Activated CD4-positive, alpha-beta T cell treated with anti-CD3 and anti-CD28 coated beads for 24 hours (primary cell): ENCODE results near the gene CCDC106.
A peak's percentile ranks its signal among the peaks of the same experiment; 100 is the strongest.

Experiments
- DNase-seq, 2 donors: peaks; one replicate each; pipeline ENCODE4 v3.0.0-alpha.2; 2020; ENCODE audit warnings: low read depth in 2 of 2

Gene CCDC106

GRCh38 chr19:55635856-55636440, 12.1 kb upstream of the CCDC106 start:
- no peak for DNase-seq

- no peak for DNase-seq
These were observed 11.3 kb upstream of the CCDC106 start for GRCh38 chr19:55636723-55637122.

- no peak for DNase-seq
These were observed 10.5 kb upstream of the CCDC106 start for GRCh38 chr19:55637534-55637933.

- peak in 1 of 2 donors; percentile 40 for DNase-seq
These were observed 9.1 kb upstream of the CCDC106 start for GRCh38 chr19:55638864-55639359.

GRCh38 chr19:55640043-55640576, 7.9 kb upstream of the CCDC106 start:
- peak in 1 of 2 donors; percentile 54 for DNase-seq

DNA sequence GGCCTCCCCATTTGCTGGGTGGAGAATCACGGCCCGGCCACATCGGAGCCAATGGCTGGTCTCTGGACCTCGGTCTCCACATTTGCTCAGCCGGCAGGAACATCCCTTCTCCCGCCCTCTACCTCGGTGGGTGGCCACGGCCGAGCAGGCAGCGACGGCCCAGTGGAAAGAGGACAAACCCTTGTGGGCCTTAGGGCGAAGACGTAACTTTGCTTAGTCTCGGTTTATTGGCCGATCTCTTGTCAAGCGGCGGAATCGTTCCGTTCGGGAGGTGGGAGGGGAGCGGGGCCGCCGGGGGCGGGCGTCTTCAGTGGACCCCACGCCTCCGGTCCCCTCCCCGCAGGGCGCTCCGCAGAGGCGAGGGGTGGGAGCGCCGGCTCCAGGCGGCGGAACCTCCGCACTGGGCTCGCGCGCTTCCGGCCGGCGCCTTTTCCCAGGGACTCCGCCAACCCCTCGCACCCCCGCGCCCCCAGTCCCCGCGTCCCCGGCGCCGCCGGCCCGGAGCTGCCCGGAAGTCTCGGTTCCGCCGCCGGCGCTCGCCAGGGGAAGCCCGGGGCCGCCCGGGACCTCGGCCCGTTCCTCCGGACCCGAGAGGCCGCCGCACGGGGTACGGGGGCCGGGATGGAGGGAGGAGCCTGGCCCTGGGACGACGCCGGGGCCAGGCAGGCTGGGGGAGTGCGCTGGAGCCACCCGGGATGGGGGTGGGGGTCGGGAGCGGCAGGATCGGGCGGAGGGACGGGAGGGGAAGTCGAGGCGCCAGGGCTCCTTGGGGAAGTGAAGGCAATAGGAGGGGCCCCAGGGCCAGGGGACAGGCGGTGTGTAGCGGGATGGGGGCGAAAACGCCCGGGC, 7.2 kb upstream of the CCDC106 start, which contains the start of gene ZNF580:
TSS of gene ZNF580 (plus strand) at position 426 of the 849 bp plus-strand sequence. CDS start 1,507 bp downstream, outside the sequence.
- peak in 1 of 2 donors; percentile 61 for DNase-seq

GRCh38 chr19:55641426-55642152, 6.4 kb upstream of the CCDC106 start:
- DNase-seq, result no peak

GRCh38 chr19:55642153-55643002, 5.6 kb upstream of the CCDC106 start:
- peak in 1 of 2 donors; percentile 35 for DNase-seq

DNA sequence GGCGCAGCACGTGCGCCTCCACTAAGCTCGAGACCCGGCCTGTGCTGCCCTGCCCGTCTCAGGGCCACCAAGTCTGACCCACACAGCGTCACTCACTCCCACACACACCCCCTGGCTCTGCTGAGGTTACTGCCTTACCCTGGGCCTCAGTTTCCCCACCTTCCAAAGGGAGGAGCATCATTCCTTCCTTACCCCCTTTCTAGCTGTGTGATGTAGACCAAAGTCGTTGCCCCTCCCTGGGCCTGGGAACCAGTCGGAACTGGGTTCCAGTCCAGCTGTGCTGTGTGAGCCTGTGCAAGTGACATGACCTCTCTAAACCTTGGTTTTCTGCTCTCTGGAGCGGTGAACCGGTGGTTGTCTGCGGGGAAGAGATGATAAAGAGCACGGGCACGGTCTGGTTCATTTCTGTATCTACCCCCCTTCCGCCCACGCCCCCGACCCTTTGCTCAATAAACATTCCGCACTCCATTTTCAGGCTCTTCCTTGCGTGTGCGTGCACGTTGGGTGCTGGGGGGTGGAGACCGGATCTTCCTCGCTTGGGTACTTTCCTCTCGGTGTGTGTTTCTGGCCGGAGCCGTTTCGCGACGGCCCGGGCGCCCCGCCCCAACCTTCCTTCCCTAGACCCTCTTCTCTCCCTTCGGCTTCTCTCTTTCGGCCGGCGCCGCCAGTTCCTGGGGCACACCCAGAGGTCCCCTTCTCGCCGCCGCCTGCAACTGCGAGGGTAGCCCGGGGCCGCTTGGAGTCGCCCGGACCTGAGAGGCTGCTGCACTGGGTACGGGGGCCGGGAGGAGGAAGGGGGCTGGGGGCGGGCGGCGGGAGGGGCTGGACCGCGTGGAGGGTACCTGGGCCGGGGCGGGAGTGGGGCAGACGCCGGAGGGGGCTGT, 4.8 kb upstream of the CCDC106 start, which contains the start of gene ZNF581:
TSS of gene ZNF581 (plus strand) at position 647 of the 884 bp plus-strand sequence. CDS start 923 bp downstream, outside the sequence.
- DNase-seq, result peak; percentile 72 to 79

DNA sequence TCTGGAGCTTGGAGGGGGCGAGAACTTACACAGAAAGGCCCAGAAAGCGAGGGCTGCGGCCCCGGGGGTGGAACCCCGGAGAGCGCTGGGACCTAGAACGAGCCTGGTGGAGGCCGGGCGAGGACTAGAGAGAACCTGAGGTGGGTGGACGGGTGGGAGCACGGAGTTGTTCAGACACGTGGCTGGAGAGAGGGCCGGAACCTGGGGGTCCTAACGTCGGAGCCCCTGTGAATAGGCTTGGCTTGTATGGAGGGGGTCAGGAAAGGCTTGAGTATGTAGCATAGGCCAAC, 4.2 kb upstream of the CCDC106 start:
- DNase-seq, result no peak

- no peak for DNase-seq
These were observed 3.7 kb upstream of the CCDC106 start for GRCh38 chr19:55644191-55644833.

DNA sequence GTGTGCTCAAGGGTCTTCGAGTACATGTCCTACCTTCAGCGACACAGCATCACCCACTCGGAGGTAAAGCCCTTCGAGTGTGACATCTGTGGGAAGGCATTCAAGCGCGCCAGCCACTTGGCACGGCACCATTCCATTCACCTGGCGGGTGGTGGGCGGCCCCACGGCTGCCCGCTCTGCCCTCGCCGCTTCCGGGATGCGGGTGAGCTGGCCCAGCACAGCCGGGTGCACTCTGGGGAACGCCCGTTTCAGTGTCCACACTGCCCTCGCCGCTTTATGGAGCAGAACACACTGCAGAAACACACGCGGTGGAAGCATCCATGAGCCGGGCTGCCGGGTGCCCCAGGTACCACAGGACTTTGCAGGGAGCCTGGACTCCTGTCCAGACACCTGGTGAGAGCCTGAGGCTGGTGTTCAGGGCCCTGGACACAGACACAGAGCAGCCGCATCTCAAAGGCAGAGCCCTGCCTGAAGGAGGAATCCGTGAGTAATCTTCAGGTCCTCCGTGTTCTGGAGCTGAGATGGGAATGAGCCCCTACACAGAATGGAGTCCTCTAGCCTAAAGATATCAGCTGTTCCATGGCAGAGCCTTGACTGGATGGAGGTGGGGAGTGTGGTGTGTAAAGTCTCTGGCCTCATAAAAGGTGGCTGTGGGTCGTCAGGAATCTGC, 3.0 kb upstream of the CCDC106 start:
- DNase-seq, result no peak

DNA sequence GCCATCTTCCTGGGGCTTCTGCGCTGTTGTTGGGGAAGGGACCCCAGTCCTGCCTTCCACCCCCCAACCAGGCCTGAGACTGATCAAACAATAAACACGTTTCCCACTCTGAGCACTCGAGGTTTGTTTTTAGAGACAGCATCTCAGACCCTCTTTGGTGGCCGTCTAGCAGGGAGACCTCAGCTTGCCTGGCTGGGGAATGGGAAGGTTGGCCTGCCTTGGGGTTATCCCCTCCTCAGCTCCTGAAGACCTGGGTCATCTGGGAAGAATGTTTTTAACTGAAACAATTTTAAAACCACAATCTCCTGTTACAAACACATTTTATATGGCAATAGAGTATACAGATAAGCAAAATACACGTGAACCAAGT, 2.5 kb upstream of the CCDC106 start:
- no peak for DNase-seq

DNA sequence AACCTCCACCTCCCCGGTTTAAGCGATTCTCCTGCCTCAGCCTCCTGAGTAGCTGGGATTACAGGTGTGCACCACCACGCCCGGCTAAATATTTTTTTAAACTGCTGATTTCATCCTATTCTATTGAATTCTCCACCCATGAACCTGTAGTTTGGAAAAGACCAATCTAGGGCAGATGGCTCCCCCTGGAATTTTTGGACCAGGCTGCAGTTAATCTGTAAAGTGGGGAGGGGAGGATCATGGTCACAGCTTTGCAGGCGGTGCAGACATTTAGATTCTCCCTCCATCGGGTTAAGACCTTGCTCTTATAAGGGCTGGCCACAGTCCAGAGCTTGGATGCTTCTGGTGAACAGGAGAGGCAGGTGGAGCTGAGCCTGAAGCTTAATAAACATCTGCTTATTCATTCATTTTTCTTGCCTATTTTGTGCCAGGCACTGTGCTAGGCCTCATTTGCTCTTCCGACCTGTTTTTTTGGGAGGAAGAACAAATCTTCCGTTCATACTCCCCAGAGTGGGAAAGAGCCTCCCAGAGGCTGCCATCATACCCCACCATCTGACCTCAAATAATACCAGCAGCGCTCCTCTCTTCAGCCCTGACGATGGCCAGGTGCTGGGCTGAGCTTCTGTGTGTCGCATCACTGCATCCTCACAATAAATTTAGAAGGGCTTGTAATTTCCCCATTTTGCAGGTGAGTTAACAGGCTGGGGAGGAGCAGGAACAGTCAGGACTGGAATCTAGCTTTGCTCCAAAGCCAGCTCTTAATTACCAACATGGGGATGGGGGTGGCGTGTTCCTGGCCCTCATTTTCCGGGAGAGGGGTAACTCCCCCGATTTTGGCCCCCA, 902 bp upstream of the CCDC106 start:
- no peak for DNase-seq

- DNase-seq, result no peak
These were observed 714 bp downstream of the CCDC106 start for GRCh38 chr19:55648585-55649267.

DNA sequence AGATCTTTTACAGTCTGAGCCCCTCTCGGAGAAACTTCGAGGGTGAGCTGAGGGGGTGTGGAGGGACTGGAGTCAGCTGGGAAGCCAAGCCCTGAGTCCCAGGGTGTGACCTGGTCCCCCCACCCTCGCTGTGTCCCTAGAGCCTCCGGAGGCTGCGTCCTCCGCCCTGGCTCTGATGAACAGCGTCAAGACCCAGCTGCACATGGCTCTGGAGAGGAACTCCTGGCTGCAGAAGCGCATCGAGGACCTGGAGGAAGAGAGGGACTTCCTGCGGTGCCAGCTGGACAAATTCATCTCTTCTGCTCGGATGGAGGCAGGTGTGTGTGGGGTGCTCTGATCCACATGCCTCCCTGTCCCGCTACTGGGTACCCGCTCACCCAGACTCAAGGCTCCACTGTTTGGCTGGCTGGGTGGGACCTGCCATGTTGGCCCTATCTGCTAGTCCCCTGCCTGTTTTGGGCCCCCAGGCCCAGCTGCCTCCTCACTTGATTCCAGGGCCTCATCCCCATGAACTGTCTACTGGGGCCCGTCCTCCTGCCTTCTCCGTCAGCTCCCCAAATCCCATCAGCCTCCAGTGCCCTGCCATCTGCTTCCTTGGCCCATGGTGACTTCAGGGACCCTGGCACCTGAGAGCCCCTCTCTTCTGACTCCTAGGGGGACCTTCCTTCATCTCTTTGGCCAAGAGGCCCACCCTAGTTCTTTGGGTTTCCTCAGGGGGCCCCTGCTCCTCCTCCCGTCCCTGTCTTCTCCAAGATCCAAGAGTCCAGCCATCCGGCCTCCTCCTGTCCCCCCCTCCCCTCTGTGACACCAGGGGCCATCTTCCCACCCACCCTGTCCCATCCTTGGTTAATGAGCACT, 1.5 kb downstream of the CCDC106 start:
- DNase-seq, result no peak

DNA sequence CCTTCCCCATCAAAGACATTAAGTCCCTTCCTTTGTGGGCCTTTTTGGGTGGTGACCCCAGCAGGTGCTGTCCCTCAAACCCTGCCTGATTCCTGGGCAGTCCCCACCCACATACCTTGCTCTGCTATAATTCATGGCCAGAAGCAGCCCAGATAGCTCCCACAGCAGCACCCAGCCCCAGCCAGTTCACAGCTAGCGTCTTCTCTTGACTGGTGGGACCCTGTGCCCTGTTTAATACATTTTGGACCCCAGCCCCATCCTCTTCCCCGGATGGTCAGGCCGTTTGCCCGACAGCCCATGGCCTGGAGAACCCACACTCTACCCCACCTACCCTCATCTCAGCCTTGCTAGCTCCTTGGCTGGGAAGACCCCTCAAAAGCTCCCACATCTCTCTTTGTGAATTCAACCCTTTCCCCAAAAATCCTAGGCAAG, 2.1 kb downstream of the CCDC106 start:
- DNase-seq, result no peak
